Mucosa of stomach (tissue), 1 donor: Measurements from ENCODE around the gene SLC25A18.

Experiments used
- H3K27me3 ChIP-seq: one replicate; pipeline ENCODE4 v1.7.0; 2013; ENCODE audit warnings: mild to moderate bottlenecking, low read length; ENCODE audit not compliant: control insufficient read depth, insufficient read depth
- H3K36me3 ChIP-seq: one replicate; pipeline ENCODE4 v1.7.0; 2013; ENCODE audit warnings: low read length; ENCODE audit not compliant: control insufficient read depth, insufficient read depth
- H3K4me1 ChIP-seq: one replicate; pipeline ENCODE4 v1.7.0; 2013; ENCODE audit warnings: mild to moderate bottlenecking, low read length; ENCODE audit not compliant: control insufficient read depth, insufficient read depth
- H3K4me3 ChIP-seq: one replicate; pipeline ENCODE4 v1.7.0; 2013; ENCODE audit warnings: low read length
- H3K9ac ChIP-seq: one replicate; pipeline ENCODE4 v1.7.0; 2013; ENCODE audit warnings: mild to moderate bottlenecking, low read length, moderate library complexity
- H3K9me3 ChIP-seq: one replicate; pipeline ENCODE4 v1.7.0; 2013; ENCODE audit warnings: mild to moderate bottlenecking, low read length, moderate library complexity; ENCODE audit not compliant: control insufficient read depth
- donor health status: Pancreatic carcinoma.

The SLC25A18 gene

DNA sequence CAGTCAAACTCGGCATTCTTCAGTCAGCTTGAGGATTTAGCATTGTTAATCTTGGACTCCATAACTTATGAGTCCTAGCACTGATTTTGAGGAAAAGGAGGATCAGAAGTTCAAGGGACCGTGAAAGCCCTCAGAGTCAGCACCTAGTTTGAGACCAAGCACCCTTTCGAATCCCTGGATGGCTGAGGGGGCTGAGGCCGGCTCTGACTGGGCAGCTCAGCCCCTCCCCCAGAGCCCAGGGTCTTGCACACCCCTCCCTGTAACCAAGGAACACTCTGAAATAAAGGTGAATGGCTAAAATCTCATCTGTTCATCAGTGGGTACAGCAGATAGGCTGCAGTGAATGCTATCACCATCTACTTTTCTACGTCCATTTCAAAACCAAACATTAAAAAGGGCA lies 27.3 kb downstream of the SLC25A18 start:
- no peaks in the 10 kb centered on the region for H3K9me3 ChIP-seq
- H3K27me3 ChIP-seq = no peaks in the 10 kb centered on the region
- peaks cover 10% of the 10 kb centered on the region for H3K36me3 ChIP-seq
- H3K4me3 ChIP-seq = no peak overlapping the region
- no peak overlapping the region for H3K9ac ChIP-seq
- H3K4me1 ChIP-seq = no peaks in the 10 kb centered on the region

DNA sequence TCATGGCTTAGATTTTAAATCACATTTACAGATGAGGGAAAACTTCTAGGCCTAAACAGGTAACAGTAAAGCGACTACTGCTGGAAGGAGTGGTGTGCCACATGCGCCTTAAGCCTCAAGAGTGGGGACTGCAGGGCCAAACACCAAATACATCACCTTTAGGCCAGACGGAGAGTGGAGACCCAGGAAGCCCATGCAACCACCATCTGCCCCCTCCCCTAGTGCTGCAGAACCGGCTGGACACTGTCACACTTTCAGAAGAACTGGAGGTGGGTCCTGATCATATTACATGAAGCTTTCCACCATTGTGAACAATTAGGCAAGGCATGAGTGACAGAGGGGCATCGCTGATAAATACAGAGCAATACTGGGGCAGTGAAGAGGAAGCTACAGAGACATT lies 28.9 kb downstream of the SLC25A18 start:
- Histone ChIP-seq H3K36me3 (peaks cover 10% of the 10 kb centered on the region), H3K4me1 (no peaks in the 10 kb centered on the region), H3K9ac (no peak overlapping the region), H3K9me3 (no peaks in the 10 kb centered on the region), H3K4me3 (no peak overlapping the region), H3K27me3 (no peaks in the 10 kb centered on the region)

DNA sequence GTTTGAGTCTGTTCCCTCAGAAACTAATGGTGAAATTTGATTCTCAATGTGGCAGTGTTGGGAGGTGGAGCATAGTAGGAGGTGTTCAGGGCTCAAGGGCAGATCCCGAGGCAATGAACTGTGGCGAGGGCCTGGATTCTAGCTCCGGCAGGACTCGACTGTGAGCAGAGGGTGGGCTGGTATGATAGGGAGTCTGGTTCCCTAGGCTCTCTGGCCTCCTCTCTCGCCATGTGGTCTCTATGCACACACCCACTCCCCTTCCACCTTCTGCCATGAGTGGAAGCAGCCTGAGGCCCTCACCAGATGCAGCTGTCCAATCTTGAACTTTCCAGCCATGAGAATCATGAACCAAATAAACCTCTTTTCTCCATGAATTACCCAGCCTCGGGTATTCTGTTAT lies 32.9 kb downstream of the SLC25A18 start:
- Histone ChIP-seq H3K4me3 (no peak overlapping the region), H3K9me3 (no peaks in the 10 kb centered on the region), H3K4me1 (no peaks in the 10 kb centered on the region), H3K9ac (no peak overlapping the region), H3K36me3 (peaks cover 21% of the 10 kb centered on the region), H3K27me3 (no peaks in the 10 kb centered on the region)

DNA sequence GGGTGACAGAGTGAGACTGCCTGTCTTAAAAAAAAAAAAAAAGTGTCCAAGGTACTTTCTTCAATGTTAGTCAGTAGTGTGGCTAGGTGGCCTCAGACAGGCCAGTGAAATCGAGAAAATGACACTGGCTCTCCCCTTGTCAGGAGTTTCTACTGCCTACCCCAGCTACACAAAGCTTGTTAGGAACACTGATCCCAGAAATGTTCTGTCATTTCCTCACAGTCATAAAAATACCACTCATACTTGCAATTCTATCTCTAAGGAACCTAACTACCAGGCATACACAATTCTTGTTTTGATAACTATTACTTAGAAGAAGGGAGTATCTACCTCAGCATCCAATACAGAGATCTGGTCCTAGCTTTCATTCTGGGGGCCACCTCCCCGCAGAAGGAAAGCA lies 33.9 kb downstream of the SLC25A18 start:
- H3K9ac ChIP-seq = no peak overlapping the region
- H3K36me3 ChIP-seq = peaks cover 21% of the 10 kb centered on the region
- no peaks in the 10 kb centered on the region for H3K27me3 ChIP-seq
- H3K4me3 ChIP-seq = no peak overlapping the region
- H3K4me1 ChIP-seq = no peaks in the 10 kb centered on the region
- no peaks in the 10 kb centered on the region for H3K9me3 ChIP-seq

DNA sequence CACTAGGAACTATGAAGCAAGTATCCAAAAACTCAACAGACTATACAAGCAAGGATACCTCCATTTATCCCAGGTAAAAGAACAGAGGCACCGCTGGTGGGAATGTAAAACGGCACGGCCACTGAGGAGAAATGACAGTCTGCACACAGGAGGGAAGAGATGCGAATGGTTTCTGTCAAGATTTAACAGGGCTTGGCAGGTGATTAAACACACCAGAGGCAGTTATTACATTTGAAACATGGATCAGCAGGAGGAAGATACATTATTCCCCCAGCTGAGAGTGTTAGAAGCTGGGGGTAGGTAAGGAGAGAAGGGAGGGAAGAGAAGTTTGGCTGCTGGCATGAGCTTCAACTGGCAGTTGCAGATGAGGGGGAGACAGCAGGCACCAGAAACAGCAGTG lies 35.0 kb downstream of the SLC25A18 start:
- Histone ChIP-seq H3K4me1 (no peaks in the 10 kb centered on the region), H3K9me3 (no peaks in the 10 kb centered on the region), H3K9ac (no peak overlapping the region), H3K4me3 (no peak overlapping the region), H3K27me3 (no peaks in the 10 kb centered on the region), H3K36me3 (peaks cover 16% of the 10 kb centered on the region)

- peaks cover 11% of the 10 kb centered on the region for H3K36me3 ChIP-seq
- H3K9ac ChIP-seq = no peak overlapping the region
- H3K27me3 ChIP-seq = no peaks in the 10 kb centered on the region
- no peaks in the 10 kb centered on the region for H3K4me1 ChIP-seq
- no peak overlapping the region for H3K4me3 ChIP-seq
- no peaks in the 10 kb centered on the region for H3K9me3 ChIP-seq
Observed at GRCh38 chr22:17601031-17601430, 37.7 kb downstream of the SLC25A18 start.

- H3K9me3 ChIP-seq = no peaks in the 10 kb centered on the region
- no peaks in the 10 kb centered on the region for H3K27me3 ChIP-seq
- H3K36me3 ChIP-seq = peaks cover 3% of the 10 kb centered on the region
- H3K4me1 ChIP-seq = no peaks in the 10 kb centered on the region
- H3K4me3 ChIP-seq = no peak overlapping the region
- H3K9ac ChIP-seq = no peak overlapping the region
Observed at GRCh38 chr22:17603668-17604067, 40.4 kb downstream of the SLC25A18 start.

GRCh38 chr22:17606496-17606895 lies 43.2 kb downstream of the SLC25A18 start:
- H3K9me3 ChIP-seq = no peaks in the 10 kb centered on the region
- no peaks in the 10 kb centered on the region for H3K27me3 ChIP-seq
- no peaks in the 10 kb centered on the region for H3K4me1 ChIP-seq
- no peaks in the 10 kb centered on the region for H3K36me3 ChIP-seq
- no peak overlapping the region for H3K4me3 ChIP-seq
- no peak overlapping the region for H3K9ac ChIP-seq

GRCh38 chr22:17607891-17608521 lies 44.7 kb downstream of the SLC25A18 start:
- H3K27me3 ChIP-seq = no peaks in the 10 kb centered on the region
- no peaks in the 10 kb centered on the region for H3K9me3 ChIP-seq
- H3K36me3 ChIP-seq = no peaks in the 10 kb centered on the region
- no peaks in the 10 kb centered on the region for H3K4me1 ChIP-seq
- no peak overlapping the region for H3K4me3 ChIP-seq
- no peak overlapping the region for H3K9ac ChIP-seq

DNA sequence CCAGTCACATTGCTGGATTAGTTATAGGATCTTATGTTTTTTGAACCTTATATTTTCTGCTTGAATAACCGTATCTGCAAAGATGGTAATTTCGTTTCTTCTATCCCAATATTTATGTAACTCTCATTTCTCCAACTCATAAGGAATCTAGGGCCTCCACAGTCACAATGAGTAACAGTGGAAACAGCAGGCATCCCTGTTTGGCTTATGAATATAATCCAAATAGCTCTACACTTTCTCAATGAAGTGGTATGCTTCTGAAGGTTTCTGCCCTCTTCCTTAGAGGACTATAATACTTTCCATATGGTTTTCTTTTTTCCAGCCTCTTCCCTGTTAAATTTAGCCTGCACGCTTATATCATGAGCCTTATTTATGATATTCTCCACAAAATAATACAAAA lies 48.8 kb downstream of the SLC25A18 start:
- no peaks in the 10 kb centered on the region for H3K36me3 ChIP-seq

GRCh38 chr22:17613280-17613679 lies 50.0 kb downstream of the SLC25A18 start:
- Histone ChIP-seq H3K36me3 (no peaks in the 10 kb centered on the region), H3K4me1 (no peaks in the 10 kb centered on the region), H3K9ac (no peak overlapping the region), H3K4me3 (no peak overlapping the region), H3K27me3 (no peaks in the 10 kb centered on the region), H3K9me3 (no peaks in the 10 kb centered on the region)

More for the DNA sequence above, 48.8 kb downstream of the SLC25A18 start:
- H3K4me3 ChIP-seq = no peak overlapping the region
- H3K27me3 ChIP-seq = no peaks in the 10 kb centered on the region
- no peaks in the 10 kb centered on the region for H3K4me1 ChIP-seq
- H3K9ac ChIP-seq = no peak overlapping the region
- H3K9me3 ChIP-seq = no peaks in the 10 kb centered on the region

DNA sequence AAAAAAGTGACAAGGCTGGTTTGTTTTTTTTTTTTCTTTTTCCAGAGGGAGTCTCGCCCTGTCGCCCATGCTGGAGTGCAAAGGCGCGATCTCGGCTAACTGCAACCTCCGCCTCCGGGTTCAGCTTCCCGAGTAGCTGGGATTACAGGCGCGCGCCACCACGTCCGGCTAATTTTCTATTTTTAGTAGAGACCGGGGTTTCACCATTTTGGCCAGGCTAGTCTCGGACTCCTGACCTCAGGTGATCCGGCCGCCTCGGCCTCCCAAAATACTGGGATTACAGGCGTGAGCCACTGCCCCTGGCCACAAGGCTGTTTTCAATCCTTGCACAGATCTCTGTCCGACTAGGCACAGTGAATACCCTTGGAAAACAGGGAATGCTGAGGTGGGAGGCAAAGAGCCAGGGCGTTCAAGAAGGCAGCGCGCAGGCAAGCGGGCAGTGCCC lies 64.7 kb downstream of the SLC25A18 start:
- H3K36me3 ChIP-seq = no peaks in the 10 kb centered on the region
- H3K9me3 ChIP-seq = no peaks in the 10 kb centered on the region
- H3K4me1 ChIP-seq = peaks cover 13% of the 10 kb centered on the region
- H3K27me3 ChIP-seq = no peaks in the 10 kb centered on the region
- H3K9ac ChIP-seq = peak overlapping the region; percentile 92
- H3K4me3 ChIP-seq = peak overlapping the region; percentile 85
